H1 (cell line): ENCODE results near the gene MYRIP.

Source experiments
- CREB1 ChIP-seq: IDR thresholded peaks from 2 replicates; pipeline ENCODE4 v1.6.1; 2012; ENCODE audit warnings: inconsistent platforms
- EP300 ChIP-seq, 2 experiments: IDR thresholded peaks; 1 replicate in 1 of 2; 2 replicates in 1 of 2; pipeline ENCODE4 v1.6.1; 2011 to 2012; ENCODE audit warnings: low read depth in 2 of 2, low read length in 2 of 2, mild to moderate bottlenecking in 2 of 2, borderline replicate concordance in 1 of 2, inconsistent platforms in 1 of 2, moderate library complexity in 1 of 2
- FOSL1 ChIP-seq: IDR thresholded peaks from 2 replicates; pipeline ENCODE4 v1.6.1; 2011; ENCODE audit warnings: mild to moderate bottlenecking, low read depth, low read length, moderate library complexity; ENCODE audit not compliant: insufficient read depth
- TF ChIP-seq, protein P1 (sequence below), 3 experiments: IDR thresholded peaks; 1 replicate in 2 of 3; 2 replicates in 1 of 3; pipeline versions ENCODE4 v1.5.1 to v1.6.1; 2011; ENCODE audit warnings: low read length in 3 of 3, mild to moderate bottlenecking in 3 of 3, inconsistent platforms in 2 of 3, low read depth in 1 of 3, moderate library complexity in 1 of 3; ENCODE audit not compliant: insufficient read depth in 1 of 3; ENCODE audit errors: control extremely low read depth in 1 of 3

DNA sequence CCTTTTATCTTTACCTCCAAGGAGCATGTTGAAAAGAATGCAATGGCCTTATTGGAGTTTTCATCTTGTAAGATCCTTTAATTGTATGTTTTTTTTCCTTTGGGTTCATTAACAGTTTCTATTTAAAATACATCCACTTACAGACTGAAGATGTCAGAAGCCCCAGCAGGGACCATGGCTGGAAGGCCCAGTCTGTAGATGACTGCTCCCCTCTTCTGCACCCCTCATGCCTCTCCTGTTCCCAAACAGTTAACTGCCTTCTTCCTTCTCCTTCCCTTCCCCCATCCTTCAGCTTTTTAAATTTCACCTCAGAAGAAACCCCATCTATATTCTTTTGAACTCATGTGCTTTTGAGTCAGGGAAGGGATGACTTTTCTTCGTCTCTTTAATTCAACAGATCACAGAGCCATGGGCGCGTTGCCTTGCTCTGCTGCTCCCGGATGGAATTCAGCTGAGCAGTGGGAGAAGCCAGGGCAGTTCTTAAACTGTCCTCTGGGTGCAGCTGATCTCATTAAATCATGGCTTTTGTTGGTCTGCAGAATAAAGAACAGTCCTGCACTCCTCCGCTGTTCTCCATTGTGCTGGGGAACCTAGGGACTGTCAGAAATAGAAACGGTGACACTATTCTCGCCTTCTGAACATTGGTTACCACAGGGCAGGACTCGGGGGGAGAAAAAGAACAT is 428.6 kb downstream of the MYRIP start:
- TF ChIP-seq CREB1 (no peak), FOSL1 (no peak), EP300 (IDR thresholded peaks at IDR 0.05; ENCODE audit: borderline replicate concordance in 1 of 2, low read depth in 2 of 2, low read length in 2 of 2) (no peak)
- TF ChIP-seq, protein P1, sequence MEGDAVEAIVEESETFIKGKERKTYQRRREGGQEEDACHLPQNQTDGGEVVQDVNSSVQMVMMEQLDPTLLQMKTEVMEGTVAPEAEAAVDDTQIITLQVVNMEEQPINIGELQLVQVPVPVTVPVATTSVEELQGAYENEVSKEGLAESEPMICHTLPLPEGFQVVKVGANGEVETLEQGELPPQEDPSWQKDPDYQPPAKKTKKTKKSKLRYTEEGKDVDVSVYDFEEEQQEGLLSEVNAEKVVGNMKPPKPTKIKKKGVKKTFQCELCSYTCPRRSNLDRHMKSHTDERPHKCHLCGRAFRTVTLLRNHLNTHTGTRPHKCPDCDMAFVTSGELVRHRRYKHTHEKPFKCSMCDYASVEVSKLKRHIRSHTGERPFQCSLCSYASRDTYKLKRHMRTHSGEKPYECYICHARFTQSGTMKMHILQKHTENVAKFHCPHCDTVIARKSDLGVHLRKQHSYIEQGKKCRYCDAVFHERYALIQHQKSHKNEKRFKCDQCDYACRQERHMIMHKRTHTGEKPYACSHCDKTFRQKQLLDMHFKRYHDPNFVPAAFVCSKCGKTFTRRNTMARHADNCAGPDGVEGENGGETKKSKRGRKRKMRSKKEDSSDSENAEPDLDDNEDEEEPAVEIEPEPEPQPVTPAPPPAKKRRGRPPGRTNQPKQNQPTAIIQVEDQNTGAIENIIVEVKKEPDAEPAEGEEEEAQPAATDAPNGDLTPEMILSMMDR (IDR thresholded peaks at IDR 0.05; ENCODE audit: control extremely low read depth in 1 of 3, insufficient read depth in 1 of 3, low read depth in 1 of 3, low read length in 3 of 3), result peak; percentile 16 to 59 (median 32); a peak in 3 of 4 replicates
